NCI-H524 (cell line): ENCODE data around the gene TTC5.
"Not testable (repeated sequence)": the region's sequence is repeated elsewhere in the genome, so short reads cannot be mapped to it uniquely, and the experiment has no call there.

ENCODE experiments used
- DNase-seq, 2 experiments: peaks; one replicate each; lab custom pipeline; 2025; lab: John Stamatoyannopoulos, UW

The TTC5 gene

DNA sequence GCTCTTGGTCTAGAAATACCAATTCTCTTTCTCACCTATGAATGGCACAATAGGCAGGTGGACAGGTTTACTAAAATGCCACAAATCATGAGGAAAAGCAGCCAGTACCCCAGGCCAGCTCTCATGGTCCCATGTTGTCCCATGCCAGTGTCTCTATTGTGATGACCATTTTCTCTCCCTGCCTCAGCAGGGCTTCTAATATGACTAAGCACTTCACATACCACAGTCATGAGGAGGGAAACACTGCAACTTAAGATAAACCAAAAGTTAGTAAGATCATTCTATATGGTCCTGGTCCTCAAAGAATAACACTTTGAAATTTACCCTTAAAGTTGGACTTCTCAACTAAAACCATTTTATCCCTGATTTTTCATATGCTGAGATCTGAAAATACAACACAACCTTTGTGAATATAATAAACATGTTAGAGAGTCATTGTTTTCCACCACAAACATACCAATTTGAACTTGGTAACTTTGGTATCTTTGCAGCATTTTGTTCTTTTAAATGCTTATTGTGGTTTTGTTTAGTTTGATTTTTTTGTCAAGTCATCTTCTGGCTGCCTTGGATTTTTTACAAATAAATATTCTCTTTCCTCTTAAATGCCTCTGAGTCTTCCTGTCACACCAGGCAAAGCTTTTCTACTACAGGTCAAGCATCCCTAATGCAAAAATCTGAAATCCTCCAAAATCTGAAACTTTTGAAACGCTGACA, 3.6 kb downstream of the TTC5 start:
- no peak for DNase-seq

GRCh38 chr14:20295067-20295466, 10.7 kb downstream of the TTC5 start:
- DNase-seq: no peak

GRCh38 chr14:20294636-20295035, 11.1 kb downstream of the TTC5 start:
- DNase-seq: no peak

- not testable (repeated sequence) for DNase-seq
Observed at GRCh38 chr14:20281998-20282397, 23.8 kb downstream of the TTC5 start.

DNA sequence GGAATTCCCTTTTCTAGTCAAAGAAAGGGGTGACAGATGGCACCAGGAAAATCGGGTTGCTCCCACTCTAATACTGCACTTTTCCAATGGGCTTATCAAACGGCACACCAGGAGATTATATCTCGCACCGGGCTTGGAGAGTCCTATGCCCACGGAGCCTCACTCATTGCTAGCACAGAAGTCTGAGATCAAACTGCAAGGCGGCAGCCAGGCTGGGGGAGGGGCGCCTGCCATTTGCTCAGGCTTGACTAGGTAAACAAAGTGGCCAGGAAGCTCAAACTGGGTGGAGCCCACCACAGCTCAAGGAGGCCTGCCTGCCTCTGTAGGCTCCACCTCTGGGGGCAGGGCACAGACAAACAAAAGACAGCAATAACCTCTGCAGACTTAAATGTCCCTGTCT, 25.5 kb downstream of the TTC5 start:
- not testable (repeated sequence) for DNase-seq

GRCh38 chr14:20278414-20278813, 27.3 kb downstream of the TTC5 start:
- no peak for DNase-seq

- no peak for DNase-seq
Observed at GRCh38 chr14:20277409-20277808, 28.3 kb downstream of the TTC5 start.

GRCh38 chr14:20274062-20274461, 31.7 kb downstream of the TTC5 start:
- no peak for DNase-seq

DNA sequence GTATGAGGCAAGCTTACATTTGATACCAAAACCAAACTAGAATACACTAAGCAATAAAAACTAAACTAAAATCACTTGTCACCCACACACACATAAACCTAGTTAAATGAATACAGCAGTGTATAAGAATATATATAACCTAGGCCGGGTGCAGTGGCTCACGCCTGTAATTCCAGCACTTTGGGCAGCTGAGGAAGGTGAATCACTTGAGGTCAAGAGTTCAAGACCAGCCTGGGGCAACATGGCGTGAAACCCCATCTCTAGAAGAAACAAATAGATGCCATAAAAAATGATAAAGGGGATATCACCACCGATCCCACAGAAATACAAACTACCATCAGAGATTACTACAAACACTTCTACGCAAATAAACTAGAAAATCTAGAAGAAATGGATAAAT, 41.4 kb downstream of the TTC5 start:
- not testable (repeated sequence) for DNase-seq

GRCh38 chr14:20262642-20263128, 43.1 kb downstream of the TTC5 start:
- no peak for DNase-seq

DNA sequence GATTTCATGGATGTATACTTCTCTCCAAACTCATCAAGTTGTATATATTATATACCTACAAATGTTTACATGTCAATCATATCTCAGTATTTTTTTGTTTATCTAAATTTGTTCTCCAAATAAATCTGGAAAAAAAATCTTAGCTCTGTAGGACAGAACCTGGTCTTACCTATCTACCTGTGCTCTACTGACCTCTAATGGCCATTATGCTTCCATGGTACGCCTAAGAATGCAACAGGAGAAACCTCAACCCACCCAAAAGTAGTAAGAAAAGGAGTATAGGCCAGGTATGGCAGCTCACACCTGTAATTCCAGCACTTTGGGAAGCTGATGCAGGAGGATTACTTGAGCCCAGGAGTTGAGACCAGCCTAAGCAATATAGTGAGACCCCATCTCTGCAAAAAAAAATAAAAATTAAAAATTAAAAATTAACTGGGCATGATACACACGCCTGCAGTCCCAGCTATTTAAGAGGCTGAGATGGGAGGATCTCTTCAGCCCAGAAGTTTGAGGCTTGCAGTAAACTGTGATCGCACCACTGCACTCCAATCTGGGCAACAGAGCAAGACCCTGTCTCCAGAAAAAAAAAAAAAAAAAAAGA, 58.0 kb downstream of the TTC5 start:
- peak in 1 of 2 experiments; percentile 34 for DNase-seq
